Measurements from ENCODE around the gene SAMHD1.

- TF ChIP-seq, protein P1, sequence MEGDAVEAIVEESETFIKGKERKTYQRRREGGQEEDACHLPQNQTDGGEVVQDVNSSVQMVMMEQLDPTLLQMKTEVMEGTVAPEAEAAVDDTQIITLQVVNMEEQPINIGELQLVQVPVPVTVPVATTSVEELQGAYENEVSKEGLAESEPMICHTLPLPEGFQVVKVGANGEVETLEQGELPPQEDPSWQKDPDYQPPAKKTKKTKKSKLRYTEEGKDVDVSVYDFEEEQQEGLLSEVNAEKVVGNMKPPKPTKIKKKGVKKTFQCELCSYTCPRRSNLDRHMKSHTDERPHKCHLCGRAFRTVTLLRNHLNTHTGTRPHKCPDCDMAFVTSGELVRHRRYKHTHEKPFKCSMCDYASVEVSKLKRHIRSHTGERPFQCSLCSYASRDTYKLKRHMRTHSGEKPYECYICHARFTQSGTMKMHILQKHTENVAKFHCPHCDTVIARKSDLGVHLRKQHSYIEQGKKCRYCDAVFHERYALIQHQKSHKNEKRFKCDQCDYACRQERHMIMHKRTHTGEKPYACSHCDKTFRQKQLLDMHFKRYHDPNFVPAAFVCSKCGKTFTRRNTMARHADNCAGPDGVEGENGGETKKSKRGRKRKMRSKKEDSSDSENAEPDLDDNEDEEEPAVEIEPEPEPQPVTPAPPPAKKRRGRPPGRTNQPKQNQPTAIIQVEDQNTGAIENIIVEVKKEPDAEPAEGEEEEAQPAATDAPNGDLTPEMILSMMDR (IDR thresholded peaks at IDR 0.05): no peak
- TF ChIP-seq POLR2A (IDR thresholded peaks at IDR 0.05): no peak
Observed at GRCh38 chr20:36969478-36970186, 18.1 kb upstream of the SAMHD1 start.
